Superior temporal gyrus (tissue), 1 donor: ENCODE results near the gene SMIM9.

Source experiments
- DNase-seq: peaks from one replicate; pipeline ENCODE4 v3.0.0-alpha.2; 2016; ENCODE audit errors: extremely low spot score

SMIM9 gene

DNA sequence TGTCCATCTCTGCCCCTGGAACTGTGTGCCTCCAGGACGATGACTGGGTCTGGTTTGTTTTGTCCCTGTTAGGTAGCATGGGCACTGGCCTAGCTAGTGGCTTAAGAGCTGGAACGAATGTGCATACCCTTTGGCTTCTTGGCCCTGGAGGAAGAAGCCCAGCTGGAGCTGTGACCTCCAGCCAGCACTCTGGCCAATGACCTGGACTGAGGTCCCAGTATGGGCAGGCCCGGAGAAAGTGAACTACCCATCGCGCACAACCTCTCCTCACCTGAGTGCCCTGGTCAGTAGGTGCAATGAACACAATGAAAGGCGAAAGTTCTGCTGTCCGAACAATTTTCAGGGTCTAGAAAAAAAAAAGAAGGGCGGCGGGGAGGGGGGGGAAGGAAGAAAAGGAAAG lies 53.5 kb downstream of the SMIM9 start:
- DNase-seq = no peak

DNA sequence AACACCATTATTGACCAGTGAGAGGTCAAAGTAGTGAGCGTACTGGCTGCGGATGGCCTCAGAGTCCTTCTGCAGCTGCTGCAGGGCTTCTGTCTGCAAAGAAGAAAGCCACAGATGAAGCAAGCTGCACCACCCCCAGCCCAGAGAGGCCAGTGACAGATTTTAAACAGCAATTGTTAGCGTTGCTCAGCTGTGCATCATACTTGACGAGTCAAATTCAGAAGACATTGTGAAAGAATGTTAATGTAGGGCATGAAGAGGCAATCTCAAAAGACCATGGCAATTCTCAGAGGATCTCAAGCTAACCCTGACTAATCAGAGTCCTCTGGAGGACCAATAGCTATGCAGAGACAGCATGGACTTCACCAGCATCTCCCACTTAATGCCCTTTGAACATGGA lies 55.2 kb downstream of the SMIM9 start:
- no peak for DNase-seq

DNA sequence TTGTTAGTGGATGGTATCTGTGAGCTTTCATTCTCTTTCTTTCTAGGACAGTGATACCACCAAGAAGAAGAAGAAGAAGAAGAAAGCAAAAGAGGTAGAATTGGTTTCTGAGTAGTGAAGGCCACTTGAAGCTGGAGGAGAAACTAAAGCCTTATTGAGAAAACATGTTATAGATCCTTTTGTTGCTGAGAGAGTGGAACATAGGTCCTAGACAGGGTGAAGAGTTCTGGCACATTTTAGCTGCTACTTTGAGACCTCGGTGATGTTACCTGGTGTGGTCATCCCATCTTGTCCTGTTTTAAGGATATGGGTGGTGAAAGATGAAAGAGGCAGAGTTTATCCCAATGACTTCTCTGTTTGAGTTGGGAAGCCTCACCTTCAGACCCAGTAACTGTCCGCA lies 57.7 kb downstream of the SMIM9 start:
- no peak for DNase-seq

DNA sequence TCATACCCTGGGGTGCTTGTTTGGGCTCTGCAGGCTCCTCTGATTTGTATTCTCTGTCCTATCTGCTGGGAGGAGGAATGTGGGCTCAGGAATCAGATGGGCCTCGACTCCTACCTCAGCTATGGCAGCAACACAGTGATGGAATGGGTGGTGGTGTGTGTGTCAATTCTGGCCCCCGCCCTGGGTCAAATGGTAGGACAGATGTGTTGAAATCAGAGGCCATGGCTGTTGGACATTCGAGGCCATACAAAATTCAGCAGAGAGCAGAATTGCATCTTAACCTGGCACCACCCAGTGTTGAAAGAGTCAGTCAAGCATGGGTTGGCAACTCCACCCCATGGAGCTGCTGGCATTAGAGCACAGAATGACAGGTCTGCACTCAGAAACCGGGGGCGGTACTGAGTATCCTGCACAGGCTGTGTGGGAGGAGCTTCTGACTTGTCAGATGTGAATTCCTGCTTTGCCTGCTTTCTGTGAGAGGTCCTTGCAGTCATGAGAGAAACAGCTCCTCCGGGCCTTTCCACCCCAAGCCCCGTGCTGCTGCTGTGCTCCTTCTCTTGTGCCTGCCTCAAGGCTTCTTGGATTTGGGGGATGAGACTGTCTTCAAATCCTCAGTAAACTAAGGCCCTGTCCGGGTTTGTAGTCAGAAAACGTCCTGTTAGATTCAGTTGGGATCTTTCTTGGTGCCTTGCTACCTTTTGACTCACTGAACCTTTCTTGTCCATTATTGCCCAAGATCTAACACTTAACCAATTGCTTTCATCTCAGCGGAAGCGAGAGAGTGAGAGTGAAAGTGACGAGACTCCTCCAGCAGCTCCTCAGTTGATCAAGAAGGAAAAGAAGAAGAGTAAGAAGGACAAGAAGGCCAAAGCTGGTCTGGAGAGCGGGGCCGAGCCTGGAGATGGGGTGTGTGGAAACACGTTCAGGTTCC lies 58.8 kb downstream of the SMIM9 start:
- DNase-seq = peak; percentile 9

DNA sequence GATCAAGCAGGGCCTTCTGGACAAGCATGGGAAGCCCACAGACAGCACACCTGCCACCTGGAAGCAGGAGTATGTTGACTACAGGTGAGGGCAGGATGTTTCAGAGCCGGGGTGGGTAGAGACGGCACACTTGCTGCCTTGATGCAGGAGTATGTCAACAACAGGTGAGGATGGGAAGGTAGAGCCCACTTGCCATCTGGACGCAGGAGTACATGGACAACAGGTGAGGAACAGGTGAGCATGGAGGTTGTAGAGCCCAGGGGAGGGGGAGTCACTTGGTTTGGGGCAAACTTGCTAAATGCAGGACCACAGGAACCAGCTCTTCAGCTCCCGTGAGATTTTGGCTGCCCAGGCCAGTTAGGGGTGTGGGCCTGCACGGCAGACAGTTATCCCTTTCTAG lies 59.8 kb downstream of the SMIM9 start:
- DNase-seq = no peak
